GM23338 (cell line): ENCODE results near the gene CYB5R3.

Experiments used
- EZH2 ChIP-seq: fragments of 200-600 bp; sonication (generic); IDR thresholded peaks from one replicate; pipeline ENCODE4 v1.8.0; 2017; ENCODE audit warnings: antibody characterized with exemption, mild to moderate bottlenecking, low read depth; ENCODE audit not compliant: unreplicated experiment
- JUNB ChIP-seq: IDR thresholded peaks from one replicate; pipeline ENCODE4 v1.6.1; 2016; ENCODE audit warnings: antibody characterized with exemption; ENCODE audit not compliant: unreplicated experiment
- POLR2AphosphoS5 ChIP-seq: IDR thresholded peaks from 2 replicates; pipeline ENCODE4 v1.6.1; 2016; ENCODE audit warnings: antibody characterized with exemption, low read depth
- TF ChIP-seq, protein P1 (sequence below), 2 experiments: fragments of 200-600 bp in 1 of 2; sonication (generic) in 1 of 2; conservative IDR thresholded peaks; 2 replicates each; pipeline versions ENCODE4 v1.5.1 to v1.6.1; 2016 to 2017; ENCODE audit warnings: antibody characterized with exemption in 2 of 2, low read depth in 2 of 2, mild to moderate bottlenecking in 2 of 2, moderate library complexity in 1 of 2

DNA sequence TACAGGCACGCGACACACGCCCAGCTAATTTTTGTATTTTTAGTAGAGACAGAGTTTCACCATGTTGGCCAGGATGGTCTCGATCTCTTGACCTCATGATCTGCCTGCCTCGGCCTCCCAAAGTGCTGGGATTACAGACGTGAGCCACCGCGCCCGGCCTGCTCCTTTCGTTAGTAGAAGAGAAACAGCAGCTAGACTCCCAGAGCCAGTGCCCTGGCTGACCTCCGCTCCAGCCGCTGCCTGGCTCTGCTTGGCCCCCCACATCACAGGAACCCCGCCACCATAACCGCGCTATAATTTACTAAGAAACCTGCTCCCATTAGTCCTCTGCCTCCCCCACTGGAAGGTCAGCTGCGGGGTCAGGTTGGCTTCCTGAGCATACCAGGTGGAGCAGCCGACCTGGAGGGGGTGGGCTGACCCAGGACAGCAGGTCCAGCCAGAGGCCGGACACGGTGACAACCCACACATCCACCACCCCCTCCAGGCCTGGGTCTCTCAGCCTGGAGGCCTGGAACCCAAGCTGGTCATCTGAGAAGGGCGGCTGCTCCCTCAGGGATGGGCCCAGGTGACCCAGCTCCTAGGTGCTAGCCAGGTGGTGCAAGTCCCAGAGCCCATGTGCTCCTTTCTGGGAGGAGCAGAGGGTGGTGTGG is 27.0 kb downstream of the CYB5R3 start:
- TF ChIP-seq, protein P1, sequence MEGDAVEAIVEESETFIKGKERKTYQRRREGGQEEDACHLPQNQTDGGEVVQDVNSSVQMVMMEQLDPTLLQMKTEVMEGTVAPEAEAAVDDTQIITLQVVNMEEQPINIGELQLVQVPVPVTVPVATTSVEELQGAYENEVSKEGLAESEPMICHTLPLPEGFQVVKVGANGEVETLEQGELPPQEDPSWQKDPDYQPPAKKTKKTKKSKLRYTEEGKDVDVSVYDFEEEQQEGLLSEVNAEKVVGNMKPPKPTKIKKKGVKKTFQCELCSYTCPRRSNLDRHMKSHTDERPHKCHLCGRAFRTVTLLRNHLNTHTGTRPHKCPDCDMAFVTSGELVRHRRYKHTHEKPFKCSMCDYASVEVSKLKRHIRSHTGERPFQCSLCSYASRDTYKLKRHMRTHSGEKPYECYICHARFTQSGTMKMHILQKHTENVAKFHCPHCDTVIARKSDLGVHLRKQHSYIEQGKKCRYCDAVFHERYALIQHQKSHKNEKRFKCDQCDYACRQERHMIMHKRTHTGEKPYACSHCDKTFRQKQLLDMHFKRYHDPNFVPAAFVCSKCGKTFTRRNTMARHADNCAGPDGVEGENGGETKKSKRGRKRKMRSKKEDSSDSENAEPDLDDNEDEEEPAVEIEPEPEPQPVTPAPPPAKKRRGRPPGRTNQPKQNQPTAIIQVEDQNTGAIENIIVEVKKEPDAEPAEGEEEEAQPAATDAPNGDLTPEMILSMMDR (conservative IDR thresholded peaks at IDR 0.05; ENCODE audit: low read depth in 2 of 2), result no peak
- TF ChIP-seq POLR2AphosphoS5, result no peak
- no peak for TF ChIP-seq EZH2
- TF ChIP-seq JUNB, result no peak
